Measurements from ENCODE around the gene CPD.

- no peak for TF ChIP-seq CTCF (conservative IDR thresholded peaks at IDR 0.05 in 1 of 2, IDR thresholded peaks at IDR 0.05 in 1 of 2; ENCODE audit: low read depth in 1 of 2, low read length in 2 of 2)
- TF ChIP-seq EZH2 (IDR thresholded peaks at IDR 0.05; ENCODE audit: low read length, missing control alignments) = no peak
Observed at GRCh38 chr17:30334421-30334820, 44.3 kb upstream of the CPD start.
